Ovary (tissue), 9 donors: ENCODE measurements around the gene DTWD2. TPM values are rescaled to one million over a fixed set of nuclear protein-coding genes. Genes with fewer than 3 reads are reported as not detected.
"Not testable (repeated sequence)": the region's sequence is repeated elsewhere in the genome, so short reads cannot be mapped to it uniquely, and the experiment has no call there.

ENCODE experiments used
- DNase-seq, 5 donors: peaks; one replicate each; pipeline ENCODE4 v3.0.0-alpha.2; 2019 to 2020
- H3K27ac ChIP-seq, 2 donors: fragments of 200-600 bp; one replicate each; pipeline versions ENCODE4 v1.5.1 to v1.8.0; 2019 to 2022
- H3K27me3 ChIP-seq: fragments of 200-600 bp; one replicate; pipeline ENCODE4 v1.8.0; 2022
- H3K36me3 ChIP-seq: fragments of 200-600 bp; sonication (generic); one replicate; pipeline ENCODE4 v1.5.1; 2019
- H3K4me1 ChIP-seq: one replicate; pipeline ENCODE4 v1.8.1; 2013; ENCODE audit warnings: mild to moderate bottlenecking, moderate library complexity; ENCODE audit not compliant: insufficient read depth
- H3K4me3 ChIP-seq: fragments of 200-600 bp; sonication (generic); one replicate; pipeline ENCODE4 v1.5.1; 2017
- H3K9me3 ChIP-seq, 2 donors: fragments of 200-600 bp in 1 of 2; sonication (generic) in 1 of 2; one replicate each; pipeline versions ENCODE4 v1.5.1 to v1.8.1; 2013 to 2019; ENCODE audit warnings: mild to moderate bottlenecking in 1 of 2, moderate library complexity in 1 of 2
- CTCF ChIP-seq, 3 donors: fragments of 450-650 bp in 2 of 3; fragments of 200-600 bp in 1 of 3; IDR thresholded peaks; one replicate each; pipeline versions ENCODE4 v1.5.1 to v1.8.0; 2016 to 2022; ENCODE audit warnings: antibody characterized with exemption in 3 of 3, mild to moderate bottlenecking in 1 of 3
- EP300 ChIP-seq: sonication (generic); formaldehyde crosslinking; IDR thresholded peaks from one replicate; pipeline ENCODE4 v1.6.1; 2017; ENCODE audit warnings: antibody characterized with exemption
- POLR2A ChIP-seq: fragments of 450-650 bp; IDR thresholded peaks from one replicate; pipeline ENCODE4 v1.6.1; 2017; ENCODE audit warnings: antibody characterized with exemption, mild to moderate bottlenecking, moderate library complexity
- WGBS, 3 donors: extraction: QIAGEN DNeasy Blood & Tissue Kit in 1 of 3; methylation state at CpG; one replicate each; pipeline versions ENCODE4 v1.1.5 to v1.1.7; 2013 to 2017; 5-methylcytosine and 5-hydroxymethylcytosine counted together
- intact Hi-C, 4 donors: fragments of 100-400 bp; cut with DNase I; formaldehyde crosslinking; loops; one replicate each; pipeline versions ENCODE4 v1.11.0 to v1.15.1; 2022 to 2023
- polyA plus RNA-seq, 2 donors: library from polyadenylated mRNA; stranded (reverse); fragments of 200-250 nt in 1 of 2; fragments of 350-450 nt in 1 of 2; fragmentation: Illumina TruSeq in 1 of 2; extraction: RNeasy Lipid Tissue Mini Kit (QIAGEN cat#74804) in 1 of 2; gene quantifications; one replicate each; pipeline ENCODE4 v1.2.3, GENCODE V29; 2013 to 2014
- total RNA-seq, 7 donors: library from RNA; depleted of rRNA in 2 of 7; stranded (reverse); fragments of >200 nt in 2 of 7; fragmentation: NEBNext Ultra II Directional in 3 of 7; extraction: Animal tissue kit (Norgen Biotek cat#: 25700) in 3 of 7; gene quantifications; one replicate each; pipeline versions ENCODE4 v1.1.0 to v1.2.4, GENCODE V29; 2016 to 2023
- donor health status: DM: no; HTN: no; CAD: no; lungs with moderate emphysema.
- donor health status: DM: no; HTN: no; CAD: no.
- donor health status: Bipolar disorder and iron deficiency.
- donor health status: DM: yes; HTN: yes; CAD: no.
- donor health status: DM: no; HTN: no; CAD: no.
- donor health status: DM: yes; HTN: yes; CAD: no.

The DTWD2 gene
- total and polyA plus RNA-seq, 9 donors, result 1.5 to 12.5 (median 5.3) TPM

GRCh38 chr5:118968925-118969375 is 19.4 kb downstream of the DTWD2 start:
- no peak for DNase-seq

GRCh38 chr5:118968406-118968911 is 19.9 kb downstream of the DTWD2 start:
- no peak for DNase-seq
- no peak overlapping the region for H3K27ac ChIP-seq

More at GRCh38 chr5:118968925-118969375, 19.4 kb downstream of the DTWD2 start:
- H3K36me3 ChIP-seq, result no peaks in the 10 kb centered on the region
- no peaks in the 10 kb centered on the region for H3K27me3 ChIP-seq
- intact Hi-C loops, result no loop called here
- WGBS, 3 donors, result 68 to 77% (median 70%) methylated on average over 4 of the region's 4 CpGs
- no peak for TF ChIP-seq CTCF (IDR thresholded peaks at IDR 0.05)
- H3K4me3 ChIP-seq, result no peak overlapping the region
- H3K4me1 ChIP-seq, result no peaks in the 10 kb centered on the region
- H3K27ac ChIP-seq, result no peak overlapping the region
- H3K9me3 ChIP-seq, result no peaks in the 10 kb centered on the region

GRCh38 chr5:118967059-118967508 is 21.3 kb downstream of the DTWD2 start:
- DNase-seq, result no peak
- H3K27me3 ChIP-seq, result no peaks in the 10 kb centered on the region
- intact Hi-C loops, result no loop called here
- no peak for TF ChIP-seq EP300
- TF ChIP-seq POLR2A, result no peak
- no peak for TF ChIP-seq CTCF (IDR thresholded peaks at IDR 0.05)
- no peak overlapping the region for H3K27ac ChIP-seq
- H3K4me1 ChIP-seq, result no peaks in the 10 kb centered on the region
- H3K9me3 ChIP-seq, result no peaks in the 10 kb centered on the region
- WGBS, 3 donors, result 62 to 83% (median 79%) methylated on average over 2 of the region's 2 CpGs
- no peaks in the 10 kb centered on the region for H3K36me3 ChIP-seq
- no peak overlapping the region for H3K4me3 ChIP-seq

More at GRCh38 chr5:118968406-118968911, 19.9 kb downstream of the DTWD2 start:
- no peak overlapping the region for H3K4me3 ChIP-seq
- no peak for TF ChIP-seq EP300
- no peaks in the 10 kb centered on the region for H3K27me3 ChIP-seq
- no peaks in the 10 kb centered on the region for H3K4me1 ChIP-seq
- H3K9me3 ChIP-seq, result no peaks in the 10 kb centered on the region
- WGBS, 3 donors, result 88 to 94% (median 91%) methylated on average over 8 of the region's 8 CpGs
- H3K36me3 ChIP-seq, result no peaks in the 10 kb centered on the region
- intact Hi-C loops, result no loop called here

- 78 to 82% (median 80%) methylated on average over 3 of the region's 3 CpGs for WGBS, 3 donors
- no peak for DNase-seq
- Histone ChIP-seq H3K4me3 (no peak overlapping the region), H3K4me1 (no peaks in the 10 kb centered on the region), H3K27ac (no peak overlapping the region), H3K9me3 (no peaks in the 10 kb centered on the region), H3K27me3 (no peaks in the 10 kb centered on the region), H3K36me3 (no peaks in the 10 kb centered on the region)
- intact Hi-C loops, result no loop called here
- no peak for TF ChIP-seq EP300
- TF ChIP-seq CTCF (IDR thresholded peaks at IDR 0.05), result no peak
- TF ChIP-seq POLR2A, result no peak
These were observed 22.5 kb downstream of the DTWD2 start for GRCh38 chr5:118965890-118966289.

GRCh38 chr5:118964970-118965369 is 23.4 kb downstream of the DTWD2 start:
- intact Hi-C loops, result not testable (repeated sequence)

GRCh38 chr5:118964388-118964787 is 24.0 kb downstream of the DTWD2 start:
- H3K27me3 ChIP-seq, H3K9me3 ChIP-seq, DNase-seq, H3K4me3 ChIP-seq, H3K36me3 ChIP-seq, H3K4me1 ChIP-seq, H3K27ac ChIP-seq, intact Hi-C loops: not testable (repeated sequence)
- WGBS, 3 donors, result 92 to 97% (median 94%) methylated on average over 19 to 22 of the region's 22 CpGs

More at GRCh38 chr5:118964970-118965369, 23.4 kb downstream of the DTWD2 start:
- H3K9me3 ChIP-seq, H3K4me3 ChIP-seq, H3K27ac ChIP-seq, H3K4me1 ChIP-seq, H3K27me3 ChIP-seq, H3K36me3 ChIP-seq, DNase-seq: not testable (repeated sequence)
- 97 to 98% (median 98%) methylated on average over 28 to 34 of the region's 34 CpGs for WGBS, 3 donors
